BJ (cell line): Measurements from ENCODE around the gene UNC45A. TPM values are rescaled to one million over a fixed set of nuclear protein-coding genes. Genes with fewer than 3 reads are reported as not detected.

ENCODE experiments used
- CTCF ChIA-PET: fragments of 350-600 bp; formaldehyde crosslinking; extraction: SDS; loops from one replicate; lab custom pipeline; 2021; ENCODE audit warnings: antibody characterized with exemption, inconsistent platforms; lab: Yijun Ruan, JAX
- POLR2A ChIA-PET: fragments of 300-600 bp; sonication (Branson Sonifier 250); formaldehyde crosslinking; extraction: SDS; loops from one replicate; lab custom pipeline; 2021; ENCODE audit warnings: antibody characterized with exemption; lab: Charles Lee
- DNase-seq: peaks from one replicate; pipeline ENCODE4 v3.0.0-alpha.2; 2011; ENCODE audit warnings: low read depth
- H3K27me3 ChIP-seq: 2 replicates; pipeline ENCODE4 v1.6.0; 2011; ENCODE audit warnings: low read length; ENCODE audit not compliant: control insufficient read depth, insufficient read depth
- H3K36me3 ChIP-seq: 2 replicates; pipeline ENCODE4 v1.5.1; 2011; ENCODE audit warnings: low read length; ENCODE audit not compliant: control insufficient read depth, insufficient read depth
- H3K4me3 ChIP-seq: 2 replicates; pipeline ENCODE4 v1.5.1; 2011; ENCODE audit warnings: low read depth, mild to moderate bottlenecking, control low read depth, low read length
- CTCF ChIP-seq: IDR thresholded peaks from 2 replicates; pipeline ENCODE4 v1.5.1; 2011; ENCODE audit warnings: low read depth, mild to moderate bottlenecking, control low read depth, inconsistent platforms, low read length, moderate library complexity; ENCODE audit not compliant: insufficient read depth
- polyA plus RNA-seq: library from polyadenylated mRNA; depleted of rRNA; stranded (reverse); fragments of >200 nt; gene quantifications from 2 replicates; pipeline ENCODE4 v1.2.3, GENCODE V29; 2011

The UNC45A gene
- polyA plus RNA-seq, 1 experiment, result 93.8 TPM

- DNase-seq, result no peak
- ChIA-PET POLR2A (no interaction called here), CTCF (interaction anchor here (1.2 to 10.2 kb wide), 3 partner anchors 10 to 103 kb away, joined by 3 to 87 read pairs (median 25); partner anchors contain the start of genes HDDC3 and UNC45A)
Measured at GRCh38 chr15:90946538-90946937, 11.5 kb downstream of the UNC45A start.

GRCh38 chr15:90946941-90947576, 12.0 kb downstream of the UNC45A start:
- Histone ChIP-seq H3K27me3 (no peaks in the 10 kb centered on the region), H3K36me3 (peaks cover 50% of the 10 kb centered on the region), H3K4me3 (no peak overlapping the region)
- ChIA-PET CTCF (interaction anchor here (0.6 to 10.2 kb wide), 4 partner anchors 10 to 246 kb away, joined by 3 to 87 read pairs (median 14); partner anchors contain the start of genes HDDC3 and UNC45A), POLR2A (no interaction called here)
- DNase-seq, result no peak
- no peak for TF ChIP-seq CTCF

More at GRCh38 chr15:90946538-90946937, 11.5 kb downstream of the UNC45A start:
- Histone ChIP-seq H3K4me3 (no peak overlapping the region), H3K27me3 (no peaks in the 10 kb centered on the region), H3K36me3 (peaks cover 49% of the 10 kb centered on the region)
- TF ChIP-seq CTCF, result no peak

GRCh38 chr15:90947577-90948357, 12.7 kb downstream of the UNC45A start:
- Histone ChIP-seq H3K36me3 (peaks cover 46% of the 10 kb centered on the region), H3K27me3 (no peaks in the 10 kb centered on the region), H3K4me3 (no peak overlapping the region)
- POLR2A ChIA-PET, result no interaction called here
- no peak for TF ChIP-seq CTCF
- no peak for DNase-seq
- CTCF ChIA-PET, result interaction anchor here (0.6 to 10.2 kb wide), 6 partner anchors 9 to 247 kb away, joined by 3 to 87 read pairs (median 4); partner anchors contain the start of genes HDDC3 and UNC45A

- Histone ChIP-seq H3K4me3 (no peak overlapping the region), H3K27me3 (no peaks in the 10 kb centered on the region), H3K36me3 (peaks cover 48% of the 10 kb centered on the region)
- ChIA-PET POLR2A (no interaction called here), CTCF (interaction anchor here (1.2 to 10.2 kb wide), 3 partner anchors 8 to 15 kb away, joined by 3 to 87 read pairs (median 5); partner anchors contain the start of genes HDDC3 and UNC45A)
- TF ChIP-seq CTCF, result no peak
- DNase-seq, result no peak
Measured at GRCh38 chr15:90948506-90948905, 13.4 kb downstream of the UNC45A start.
